ENCODE measurements around the gene UBXN4. TPM values are rescaled to one million over a fixed set of nuclear protein-coding genes. Genes with fewer than 3 reads are reported as not detected.

Gene UBXN4
- 10 to 100 TPM; 65.0 to 80.2 (median 68.9) TPM for total RNA-seq
- polyA plus RNA-seq, result 10 to 100 TPM; 33.6 to 66.2 TPM

GRCh38 chr2:135741395-135742324 lies at the start of gene UBXN4:
TSS of gene UBXN4 (plus strand) at chr2:135741855. CDS start at chr2:135741930, 75 bp downstream.
- FAIRE-seq (peak; percentile 94), DNase-seq (peak; percentile 94 to 98 (median 98)), ATAC-seq (peak; percentile 92 to 96 (median 94))
- Histone ChIP-seq H3K27ac (peak within 1 kb of the TSS; percentile 98 to 100 (median 100)), H3K4me1 (peaks cover 0 to 24% (median 18%) of the 10 kb centered on the region in 3 donors), H3K27me3 (no peaks in the 10 kb centered on the region), H3K4me3 (peak within 1 kb of the TSS; percentile 76 to 99 (median 91)), H3K9me3 (no peaks in the 10 kb centered on the region), H3K36me3 (no peaks in the 10 kb centered on the region)
- 0 to 1% methylated on average over 89 to 93 of the region's 93 CpGs for WGBS, 2 donors
- intact Hi-C loops (cut with DNase I), result no loop called here
- TF ChIP-seq, protein P1, sequence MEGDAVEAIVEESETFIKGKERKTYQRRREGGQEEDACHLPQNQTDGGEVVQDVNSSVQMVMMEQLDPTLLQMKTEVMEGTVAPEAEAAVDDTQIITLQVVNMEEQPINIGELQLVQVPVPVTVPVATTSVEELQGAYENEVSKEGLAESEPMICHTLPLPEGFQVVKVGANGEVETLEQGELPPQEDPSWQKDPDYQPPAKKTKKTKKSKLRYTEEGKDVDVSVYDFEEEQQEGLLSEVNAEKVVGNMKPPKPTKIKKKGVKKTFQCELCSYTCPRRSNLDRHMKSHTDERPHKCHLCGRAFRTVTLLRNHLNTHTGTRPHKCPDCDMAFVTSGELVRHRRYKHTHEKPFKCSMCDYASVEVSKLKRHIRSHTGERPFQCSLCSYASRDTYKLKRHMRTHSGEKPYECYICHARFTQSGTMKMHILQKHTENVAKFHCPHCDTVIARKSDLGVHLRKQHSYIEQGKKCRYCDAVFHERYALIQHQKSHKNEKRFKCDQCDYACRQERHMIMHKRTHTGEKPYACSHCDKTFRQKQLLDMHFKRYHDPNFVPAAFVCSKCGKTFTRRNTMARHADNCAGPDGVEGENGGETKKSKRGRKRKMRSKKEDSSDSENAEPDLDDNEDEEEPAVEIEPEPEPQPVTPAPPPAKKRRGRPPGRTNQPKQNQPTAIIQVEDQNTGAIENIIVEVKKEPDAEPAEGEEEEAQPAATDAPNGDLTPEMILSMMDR (IDR thresholded peaks at IDR 0.05), result no peak

GRCh38 chr2:135694711-135695110 lies 46.9 kb upstream of the UBXN4 start:
- intact Hi-C loops (cut with DNase I), result no loop called here
- TF ChIP-seq, protein P1 (IDR thresholded peaks at IDR 0.05), result no peak
- DNase-seq (no peak), ATAC-seq (no peak), FAIRE-seq (no peak)
- Histone ChIP-seq H3K27me3 (no peaks in the 10 kb centered on the region), H3K9me3 (no peaks in the 10 kb centered on the region), H3K4me1 (no peaks in the 10 kb centered on the region), H3K27ac (no peak overlapping the region), H3K36me3 (no peaks in the 10 kb centered on the region), H3K4me3 (no peak overlapping the region)
- WGBS, 2 donors, result 94 to 97% methylated on average over 2 of the region's 2 CpGs

GRCh38 chr2:135698838-135699237 lies 42.8 kb upstream of the UBXN4 start:
- H3K4me3 ChIP-seq, result no peak overlapping the region
- no peak for ATAC-seq

GRCh38 chr2:135701442-135701841 lies 40.2 kb upstream of the UBXN4 start:
- FAIRE-seq (no peak), DNase-seq (no peak), ATAC-seq (no peak)
- Histone ChIP-seq H3K9me3 (no peaks in the 10 kb centered on the region), H3K27ac (no peak overlapping the region), H3K36me3 (no peaks in the 10 kb centered on the region), H3K27me3 (no peaks in the 10 kb centered on the region), H3K4me3 (no peak overlapping the region), H3K4me1 (peaks cover 0 to 7% (median 5%) of the 10 kb centered on the region in 3 donors)
- WGBS, 2 donors, result 84 to 92% methylated on average over 2 of the region's 2 CpGs
- TF ChIP-seq, protein P1 (IDR thresholded peaks at IDR 0.05), result no peak
- intact Hi-C loops (cut with DNase I), result no loop called here

More at GRCh38 chr2:135698838-135699237, 42.8 kb upstream of the UBXN4 start:
- no peak for FAIRE-seq
- H3K27ac ChIP-seq, result no peak overlapping the region
- no peaks in the 10 kb centered on the region for H3K36me3 ChIP-seq
- intact Hi-C loops (cut with DNase I), result no loop called here
- no peaks in the 10 kb centered on the region for H3K9me3 ChIP-seq
- H3K4me1 ChIP-seq, result peaks cover 0 to 7% (median 5%) of the 10 kb centered on the region in 3 donors
- TF ChIP-seq, protein P1 (IDR thresholded peaks at IDR 0.05), result no peak
- H3K27me3 ChIP-seq, result no peaks in the 10 kb centered on the region
- no peak for DNase-seq
- WGBS, 2 donors, result 91 to 98% methylated on average over 2 of the region's 2 CpGs
